OCI-LY7 (cell line): ENCODE results near the gene MACROD2.

Source experiments
- CTCF ChIP-seq: fragments of 200-600 bp; sonication (generic); conservative IDR thresholded peaks from 2 replicates; pipeline ENCODE4 v1.5.1; 2014; ENCODE audit warnings: mild to moderate bottlenecking, antibody characterized with exemption, low read length, moderate library complexity, mixed read lengths
- EZH2phosphoT487 ChIP-seq: fragments of 200-600 bp; sonication (generic); IDR thresholded peaks from 2 replicates; pipeline ENCODE4 v1.6.1; 2018; ENCODE audit warnings: low read depth, borderline replicate concordance, mild to moderate bottlenecking, mixed run types, antibody characterized with exemption, low read length, moderate library complexity, mixed read lengths

GRCh38 chr20:15882553-15882952, 1887.2 kb downstream of the MACROD2 start:
- no peak for TF ChIP-seq CTCF
- no peak for TF ChIP-seq EZH2phosphoT487
